HepG2 (cell line): Measurements from ENCODE around the gene CAMSAP2.

Experiments used
- ATF3 ChIP-seq: sonication (generic); formaldehyde crosslinking; IDR thresholded peaks from 2 replicates; pipeline ENCODE4 v1.4.0; 2020; ENCODE audit warnings: missing genetic modification reagents
- CTCF ChIP-seq: sonication (generic); formaldehyde crosslinking; IDR thresholded peaks from 2 replicates; pipeline ENCODE4 v1.5.0; 2020; ENCODE audit warnings: mild to moderate bottlenecking, missing genetic modification reagents, moderate library complexity
- EHMT2 ChIP-seq: fragments of 200-600 bp; sonication (generic); IDR thresholded peaks from 2 replicates; pipeline ENCODE4 v1.7.0; 2017; ENCODE audit warnings: antibody characterized with exemption, low read depth, low read length, borderline replicate concordance
- EZH2 ChIP-seq: conservative IDR thresholded peaks from 2 replicates; pipeline ENCODE4 v1.6.1; 2012; ENCODE audit warnings: mild to moderate bottlenecking, low read depth, low read length, moderate library complexity
- POLR2A ChIP-seq, 2 experiments: IDR thresholded peaks; 2 replicates each; pipeline ENCODE4 v1.6.1; 2011; ENCODE audit warnings: low read depth in 2 of 2, low read length in 2 of 2, mild to moderate bottlenecking in 1 of 2, moderate library complexity in 1 of 2; ENCODE audit not compliant: insufficient read depth in 1 of 2
- PREB ChIP-seq: sonication (generic); formaldehyde crosslinking; IDR thresholded peaks from 2 replicates; pipeline ENCODE4 v1.4.0; 2020; ENCODE audit warnings: missing genetic modification reagents
- SIN3A ChIP-seq: IDR thresholded peaks from 2 replicates; pipeline ENCODE4 v1.6.1; 2011; ENCODE audit warnings: low read depth, mild to moderate bottlenecking, control low read depth, low read length, borderline replicate concordance
- SNAI1 ChIP-seq: sonication (generic); formaldehyde crosslinking; IDR thresholded peaks from 2 replicates; pipeline ENCODE4 v1.5.0; 2020; ENCODE audit warnings: mild to moderate bottlenecking, missing genetic modification reagents, borderline replicate concordance
- SNAPC5 ChIP-seq: sonication (generic); formaldehyde crosslinking; IDR thresholded peaks from 2 replicates; pipeline ENCODE4 v1.8.1; 2023; ENCODE audit warnings: mild to moderate bottlenecking, missing genetic modification reagents, borderline replicate concordance
- SRSF4 ChIP-seq: fragments of 200-400 bp; formaldehyde crosslinking; IDR thresholded peaks from one replicate; pipeline ENCODE4 v1.6.1; 2018; ENCODE audit warnings: mild to moderate bottlenecking, low read depth, low read length, moderate library complexity; ENCODE audit not compliant: poor library complexity, severe bottlenecking
- TAF1 ChIP-seq: sonication (generic); formaldehyde crosslinking; IDR thresholded peaks from 2 replicates; pipeline ENCODE4 v1.4.0; 2020; ENCODE audit warnings: missing genetic modification reagents
- ZBTB34 ChIP-seq: sonication (generic); formaldehyde crosslinking; IDR thresholded peaks from 2 replicates; pipeline ENCODE4 v1.8.0; 2022; ENCODE audit warnings: mild to moderate bottlenecking, missing genetic modification reagents
- ZNF329 ChIP-seq: sonication (generic); formaldehyde crosslinking; IDR thresholded peaks from 2 replicates; pipeline ENCODE4 v1.9.0; 2021; ENCODE audit warnings: low read depth, mild to moderate bottlenecking, missing genetic modification reagents

- no peak for TF ChIP-seq SNAPC5 (CRISPR knock-in tag)
- TF ChIP-seq SNAI1, result no peak
- TF ChIP-seq TAF1 (CRISPR knock-in tag), result no peak
- no peak for TF ChIP-seq PREB (CRISPR knock-in tag)
- no peak for TF ChIP-seq EHMT2
- no peak for TF ChIP-seq POLR2A (IDR thresholded peaks at IDR 0.05; ENCODE audit: insufficient read depth in 1 of 2, low read depth in 2 of 2, low read length in 2 of 2)
- no peak for TF ChIP-seq ZBTB34
- no peak for TF ChIP-seq SIN3A
- TF ChIP-seq EZH2, result no peak
- TF ChIP-seq CTCF (CRISPR knock-in tag), result no peak
- TF ChIP-seq ZNF329 (CRISPR knock-in tag), result no peak
- TF ChIP-seq SRSF4, result no peak
- TF ChIP-seq ATF3 (CRISPR knock-in tag), result no peak
Observed at GRCh38 chr1:200783926-200784325, 45.2 kb downstream of the CAMSAP2 start.
